HepG2 (cell line): ENCODE data around the gene STX2. TPM values are rescaled to one million over a fixed set of nuclear protein-coding genes. Genes with fewer than 3 reads are reported as not detected.

Source experiments
- DPF2 ChIP-seq: sonication (generic); formaldehyde crosslinking; IDR thresholded peaks from 2 replicates; pipeline ENCODE4 v1.4.0; 2020; ENCODE audit warnings: mild to moderate bottlenecking, low read depth, missing genetic modification reagents, borderline replicate concordance
- FLYWCH1 ChIP-seq: sonication (generic); formaldehyde crosslinking; IDR thresholded peaks from 2 replicates; pipeline ENCODE4 v1.8.1; 2023; ENCODE audit warnings: mild to moderate bottlenecking, missing genetic modification reagents
- HMGA1 ChIP-seq: sonication (generic); formaldehyde crosslinking; conservative IDR thresholded peaks from 2 replicates; pipeline ENCODE4 v1.4.0; 2020; ENCODE audit warnings: missing genetic modification reagents
- HOXA9 ChIP-seq: sonication (generic); formaldehyde crosslinking; IDR thresholded peaks from 2 replicates; pipeline ENCODE4 v1.8.1; 2022; ENCODE audit warnings: missing genetic modification reagents, mild to moderate bottlenecking, moderate library complexity, borderline replicate concordance
- KDM4B ChIP-seq: sonication (generic); formaldehyde crosslinking; IDR thresholded peaks from 2 replicates; pipeline ENCODE4 v1.4.0; 2020; ENCODE audit warnings: missing genetic modification reagents
- MEIS2 ChIP-seq: sonication (generic); formaldehyde crosslinking; IDR thresholded peaks from 2 replicates; pipeline ENCODE4 v1.9.0; 2021; ENCODE audit warnings: mild to moderate bottlenecking, missing genetic modification reagents
- POLR2A ChIP-seq, 2 experiments: IDR thresholded peaks; 2 replicates each; pipeline ENCODE4 v1.6.1; 2011; ENCODE audit warnings: low read depth in 2 of 2, low read length in 2 of 2, mild to moderate bottlenecking in 1 of 2, moderate library complexity in 1 of 2; ENCODE audit not compliant: insufficient read depth in 1 of 2
- TCF7 ChIP-seq: sonication (generic); IDR thresholded peaks from 2 replicates; pipeline ENCODE4 v1.6.1; 2016; ENCODE audit warnings: antibody characterized with exemption, low read depth
- U2AF2 ChIP-seq: fragments of 200-400 bp; formaldehyde crosslinking; IDR thresholded peaks from 2 replicates; pipeline ENCODE4 v1.6.1; 2017; ENCODE audit warnings: low read depth, mild to moderate bottlenecking, low read length
- ZBTB7B ChIP-seq: sonication (generic); formaldehyde crosslinking; IDR thresholded peaks from 2 replicates; pipeline ENCODE4 v1.4.0; 2020; ENCODE audit warnings: missing genetic modification reagents
- ZFX ChIP-seq: sonication (generic); formaldehyde crosslinking; IDR thresholded peaks from 2 replicates; pipeline ENCODE4 v1.4.0; 2020; ENCODE audit warnings: mild to moderate bottlenecking, low read depth, missing genetic modification reagents, moderate library complexity
- ZNF44 ChIP-seq: sonication (generic); formaldehyde crosslinking; IDR thresholded peaks from 2 replicates; pipeline ENCODE4 v1.5.1; 2020; ENCODE audit warnings: mild to moderate bottlenecking, missing genetic modification reagents
- ZNF761 ChIP-seq: sonication (generic); formaldehyde crosslinking; conservative IDR thresholded peaks from 2 replicates; pipeline ENCODE4 v1.4.0; 2020; ENCODE audit warnings: mild to moderate bottlenecking, missing genetic modification reagents
- ZUFSP ChIP-seq: sonication (generic); formaldehyde crosslinking; IDR thresholded peaks from 2 replicates; pipeline ENCODE4 v1.9.0; 2021; ENCODE audit warnings: missing genetic modification reagents, mild to moderate bottlenecking, borderline replicate concordance
- polyA plus RNA-seq, 8 experiments: library from polyadenylated mRNA; depleted of rRNA in 3 of 8; stranded (reverse) in 7 of 8; unstranded in 1 of 8; fragments of >200 nt; fragmentation: Illumina TruSeq in 4 of 8; extraction: Trizol in 4 of 8; gene quantifications; 2 replicates each; pipeline versions ENCODE4 v1.2.1 to v1.2.3, GENCODE V29; 2011 to 2016; ENCODE audit warnings: low read depth in 4 of 8, missing spikeins in 1 of 8, mixed read lengths in 1 of 8; ENCODE audit not compliant: insufficient read depth in 1 of 8
- total RNA-seq, 5 experiments: library from RNA; depleted of rRNA; stranded (reverse); fragments of >200 nt; fragmentation: Illumina TruSeq; extraction: Trizol; gene quantifications; 2 replicates each; pipeline ENCODE4 v1.2.3, GENCODE V29; 2016; ENCODE audit warnings: low read depth in 1 of 5
- TF ChIP-seq, protein P1 (sequence below): IDR thresholded peaks from 2 replicates; pipeline ENCODE4 v1.6.1; 2016; ENCODE audit warnings: mild to moderate bottlenecking, missing biosample characterization, missing genetic modification reagents
- TF ChIP-seq, protein P2 (sequence below): sonication (generic); formaldehyde crosslinking; IDR thresholded peaks from 2 replicates; pipeline ENCODE4 v1.4.0; 2020; ENCODE audit warnings: mild to moderate bottlenecking, missing genetic modification reagents
- TF ChIP-seq, protein P3 (sequence below): sonication (generic); formaldehyde crosslinking; IDR thresholded peaks from 2 replicates; pipeline ENCODE4 v1.4.0; 2020; ENCODE audit warnings: missing genetic modification reagents, borderline replicate concordance
- TF ChIP-seq, protein P4 (sequence below): sonication (generic); IDR thresholded peaks from 2 replicates; pipeline ENCODE4 v1.6.1; 2016; ENCODE audit warnings: low read depth, borderline replicate concordance

The STX2 gene
- total and polyA plus RNA-seq, 2 of the 13 experiments (the other 11 are each of a cell fraction or from before 2014, with no cell fraction given): 13.4 to 25.1 TPM

- TF ChIP-seq, protein P1, sequence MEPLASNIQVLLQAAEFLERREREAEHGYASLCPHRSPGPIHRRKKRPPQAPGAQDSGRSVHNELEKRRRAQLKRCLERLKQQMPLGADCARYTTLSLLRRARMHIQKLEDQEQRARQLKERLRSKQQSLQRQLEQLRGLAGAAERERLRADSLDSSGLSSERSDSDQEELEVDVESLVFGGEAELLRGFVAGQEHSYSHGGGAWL (CRISPR knock-in tag): peak; percentile 65; the same call in 1 of the 2 replicates
- TF ChIP-seq POLR2A (IDR thresholded peaks at IDR 0.05; ENCODE audit: insufficient read depth in 1 of 2, low read depth in 2 of 2, low read length in 2 of 2): peak; percentile 32 to 83; a peak in 3 of 4 replicates
- TF ChIP-seq ZUFSP (CRISPR knock-in tag): no peak
- TF ChIP-seq DPF2 (CRISPR knock-in tag): peak; percentile 34; the same call in 1 of the 2 replicates
- peak; percentile 18; the same call in 1 of the 2 replicates for TF ChIP-seq ZBTB7B
- no peak for TF ChIP-seq KDM4B (CRISPR knock-in tag)
- TF ChIP-seq ZFX (CRISPR knock-in tag): peak; percentile 52; the same call in 1 of the 2 replicates
- TF ChIP-seq TCF7: 0 out of 2 replicates have a peak, but pooled peaks have one; percentile 14
- TF ChIP-seq, protein P2, sequence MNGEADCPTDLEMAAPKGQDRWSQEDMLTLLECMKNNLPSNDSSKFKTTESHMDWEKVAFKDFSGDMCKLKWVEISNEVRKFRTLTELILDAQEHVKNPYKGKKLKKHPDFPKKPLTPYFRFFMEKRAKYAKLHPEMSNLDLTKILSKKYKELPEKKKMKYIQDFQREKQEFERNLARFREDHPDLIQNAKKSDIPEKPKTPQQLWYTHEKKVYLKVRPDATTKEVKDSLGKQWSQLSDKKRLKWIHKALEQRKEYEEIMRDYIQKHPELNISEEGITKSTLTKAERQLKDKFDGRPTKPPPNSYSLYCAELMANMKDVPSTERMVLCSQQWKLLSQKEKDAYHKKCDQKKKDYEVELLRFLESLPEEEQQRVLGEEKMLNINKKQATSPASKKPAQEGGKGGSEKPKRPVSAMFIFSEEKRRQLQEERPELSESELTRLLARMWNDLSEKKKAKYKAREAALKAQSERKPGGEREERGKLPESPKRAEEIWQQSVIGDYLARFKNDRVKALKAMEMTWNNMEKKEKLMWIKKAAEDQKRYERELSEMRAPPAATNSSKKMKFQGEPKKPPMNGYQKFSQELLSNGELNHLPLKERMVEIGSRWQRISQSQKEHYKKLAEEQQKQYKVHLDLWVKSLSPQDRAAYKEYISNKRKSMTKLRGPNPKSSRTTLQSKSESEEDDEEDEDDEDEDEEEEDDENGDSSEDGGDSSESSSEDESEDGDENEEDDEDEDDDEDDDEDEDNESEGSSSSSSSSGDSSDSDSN (CRISPR knock-in tag): peak; percentile 87
- no peak for TF ChIP-seq FLYWCH1 (CRISPR knock-in tag)
- TF ChIP-seq, protein P3, sequence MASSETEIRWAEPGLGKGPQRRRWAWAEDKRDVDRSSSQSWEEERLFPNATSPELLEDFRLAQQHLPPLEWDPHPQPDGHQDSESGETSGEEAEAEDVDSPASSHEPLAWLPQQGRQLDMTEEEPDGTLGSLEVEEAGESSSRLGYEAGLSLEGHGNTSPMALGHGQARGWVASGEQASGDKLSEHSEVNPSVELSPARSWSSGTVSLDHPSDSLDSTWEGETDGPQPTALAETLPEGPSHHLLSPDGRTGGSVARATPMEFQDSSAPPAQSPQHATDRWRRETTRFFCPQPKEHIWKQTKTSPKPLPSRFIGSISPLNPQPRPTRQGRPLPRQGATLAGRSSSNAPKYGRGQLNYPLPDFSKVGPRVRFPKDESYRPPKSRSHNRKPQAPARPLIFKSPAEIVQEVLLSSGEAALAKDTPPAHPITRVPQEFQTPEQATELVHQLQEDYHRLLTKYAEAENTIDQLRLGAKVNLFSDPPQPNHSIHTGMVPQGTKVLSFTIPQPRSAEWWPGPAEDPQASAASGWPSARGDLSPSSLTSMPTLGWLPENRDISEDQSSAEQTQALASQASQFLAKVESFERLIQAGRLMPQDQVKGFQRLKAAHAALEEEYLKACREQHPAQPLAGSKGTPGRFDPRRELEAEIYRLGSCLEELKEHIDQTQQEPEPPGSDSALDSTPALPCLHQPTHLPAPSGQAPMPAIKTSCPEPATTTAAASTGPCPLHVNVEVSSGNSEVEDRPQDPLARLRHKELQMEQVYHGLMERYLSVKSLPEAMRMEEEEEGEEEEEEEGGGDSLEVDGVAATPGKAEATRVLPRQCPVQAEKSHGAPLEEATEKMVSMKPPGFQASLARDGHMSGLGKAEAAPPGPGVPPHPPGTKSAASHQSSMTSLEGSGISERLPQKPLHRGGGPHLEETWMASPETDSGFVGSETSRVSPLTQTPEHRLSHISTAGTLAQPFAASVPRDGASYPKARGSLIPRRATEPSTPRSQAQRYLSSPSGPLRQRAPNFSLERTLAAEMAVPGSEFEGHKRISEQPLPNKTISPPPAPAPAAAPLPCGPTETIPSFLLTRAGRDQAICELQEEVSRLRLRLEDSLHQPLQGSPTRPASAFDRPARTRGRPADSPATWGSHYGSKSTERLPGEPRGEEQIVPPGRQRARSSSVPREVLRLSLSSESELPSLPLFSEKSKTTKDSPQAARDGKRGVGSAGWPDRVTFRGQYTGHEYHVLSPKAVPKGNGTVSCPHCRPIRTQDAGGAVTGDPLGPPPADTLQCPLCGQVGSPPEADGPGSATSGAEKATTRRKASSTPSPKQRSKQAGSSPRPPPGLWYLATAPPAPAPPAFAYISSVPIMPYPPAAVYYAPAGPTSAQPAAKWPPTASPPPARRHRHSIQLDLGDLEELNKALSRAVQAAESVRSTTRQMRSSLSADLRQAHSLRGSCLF: no peak; the same call in 1 of the 2 replicates
- TF ChIP-seq ZNF761 (CRISPR knock-in tag): peak; percentile 78
- TF ChIP-seq, protein P4, sequence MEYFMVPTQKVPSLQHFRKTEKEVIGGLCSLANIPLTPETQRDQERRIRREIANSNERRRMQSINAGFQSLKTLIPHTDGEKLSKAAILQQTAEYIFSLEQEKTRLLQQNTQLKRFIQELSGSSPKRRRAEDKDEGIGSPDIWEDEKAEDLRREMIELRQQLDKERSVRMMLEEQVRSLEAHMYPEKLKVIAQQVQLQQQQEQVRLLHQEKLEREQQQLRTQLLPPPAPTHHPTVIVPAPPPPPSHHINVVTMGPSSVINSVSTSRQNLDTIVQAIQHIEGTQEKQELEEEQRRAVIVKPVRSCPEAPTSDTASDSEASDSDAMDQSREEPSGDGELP: peak; percentile 64; the same call in 1 of the 2 replicates
- peak; percentile 53; the same call in 1 of the 2 replicates for TF ChIP-seq MEIS2 (CRISPR knock-in tag)
- 0 out of 2 replicates have a peak, but pooled peaks have one; percentile 43 for TF ChIP-seq HOXA9 (CRISPR knock-in tag)
- TF ChIP-seq HMGA1: no peak
- no peak for TF ChIP-seq U2AF2
- no peak for TF ChIP-seq ZNF44
Measured at GRCh38 chr12:130775953-130776856, 62.8 kb downstream of the STX2 start (continued).
